Measurements from ENCODE around the gene UGT2B15. TPM values are rescaled to one million over a fixed set of nuclear protein-coding genes. Genes with fewer than 3 reads are reported as not detected.
"Not testable (repeated sequence)": the region's sequence is repeated elsewhere in the genome, so short reads cannot be mapped to it uniquely, and the experiment has no call there.

Gene UGT2B15
- polyA plus RNA-seq: 10 to 100 TPM in 2 of 4 donors, 1 to 10 TPM in 2; 2.5 to 94.3 (median 12.1) TPM
- long read RNA-seq, donor 1, partial matches to known transcripts: 0 of 1 reads
- long read RNA-seq, donor 1, other reads (novel, unspliced or antisense): 0 of 1 reads
- long read RNA-seq, donor 2, partial matches to known transcripts: 11 of 11 reads
- long read RNA-seq, donor 2, other reads (novel, unspliced or antisense): 0 of 11 reads
- long read RNA-seq, donor 3: 0 reads
- long read RNA-seq, donor 4: 0 reads
- long read RNA-seq, donor 5: 0 reads
- long read RNA-seq, donor 6: 0 reads
- long read RNA-seq, donor 7: 0 reads
- long read RNA-seq, donor 8: 0 reads
- long read RNA-seq, donor 9: 0 reads
- long read RNA-seq, donor 10, partial matches to known transcripts: 0 of 3 reads
- long read RNA-seq, donor 10, other reads (novel, unspliced or antisense): 0 of 3 reads

DNA sequence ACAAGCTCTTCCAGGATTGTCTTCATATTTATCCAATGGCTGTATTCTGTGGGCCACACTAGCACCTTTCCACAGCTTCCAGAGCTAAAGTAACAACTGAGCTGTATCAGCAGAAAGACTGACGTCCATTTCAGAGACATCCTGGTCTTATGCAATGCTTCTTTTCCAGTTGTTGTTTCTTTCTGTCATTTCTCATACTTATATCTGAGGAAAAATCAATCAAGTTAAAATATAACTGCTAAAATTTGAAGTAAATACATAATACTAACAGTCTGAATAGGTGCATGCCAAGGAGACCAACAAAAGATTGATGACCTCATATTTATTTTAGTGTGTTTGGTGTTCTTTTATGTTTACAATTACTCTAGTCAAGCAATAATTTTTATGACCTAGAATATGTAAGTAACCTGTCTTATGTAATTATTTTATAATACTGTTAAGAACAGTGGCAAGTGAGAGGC is at the start of gene UGT2B15:
Gene UGT2B15, minus strand, starts transcription at position 174 of the 461 bp plus-strand sequence. Its CDS starts 34 bp downstream, at position 140.
- FAIRE-seq: peak; percentile 19
- 27 to 48% (median 29%) methylated on average over 1 of the region's 1 CpG for WGBS, 3 donors
- H3K27me3 ChIP-seq (ENCODE audit: control insufficient read depth in 3 of 3, insufficient read depth in 3 of 3, low read length in 3 of 3); H3K27ac ChIP-seq (ENCODE audit: low read depth in 1 of 3, low read length in 2 of 3); H3K9me3 ChIP-seq (ENCODE audit: control insufficient read depth in 2 of 2, insufficient read depth in 1 of 2, low read depth in 1 of 2, low read length in 1 of 2); H3K4me3 ChIP-seq (ENCODE audit: low read depth in 1 of 3, low read length in 3 of 3); H3K36me3 ChIP-seq (ENCODE audit: control insufficient read depth in 3 of 3, insufficient read depth in 2 of 3, low read depth in 1 of 3, low read length in 3 of 3); H3K4me1 ChIP-seq (ENCODE audit: control insufficient read depth in 3 of 3, insufficient read depth in 2 of 3, low read depth in 1 of 3, low read length in 2 of 3): not testable (repeated sequence)
- peak; percentile 13 to 20 for DNase-seq

DNA sequence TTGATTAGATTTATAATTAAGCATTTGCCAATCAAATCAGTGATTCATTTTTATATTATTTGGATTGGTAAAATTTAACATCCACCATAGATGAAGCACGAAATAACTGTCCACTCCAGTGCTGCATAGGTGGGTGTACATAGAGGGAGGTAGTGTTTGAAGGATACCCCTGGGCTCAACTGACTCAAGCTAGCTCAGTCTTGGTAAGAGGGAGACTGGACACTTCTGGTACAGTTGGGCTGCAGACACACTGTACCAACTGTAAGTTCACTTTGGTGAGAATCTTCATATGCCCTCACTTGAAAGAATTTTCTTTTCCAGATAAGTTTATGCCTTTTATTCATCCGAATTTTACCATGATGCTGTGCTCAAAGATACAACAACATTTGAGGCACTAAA is 48.6 kb upstream of the UGT2B15 start:
- DNase-seq (no peak), FAIRE-seq (no peak)
- Histone ChIP-seq H3K27ac (ENCODE audit: low read depth in 1 of 3, low read length in 2 of 3) (no peak overlapping the region), H3K27me3 (ENCODE audit: control insufficient read depth in 3 of 3, insufficient read depth in 3 of 3, low read length in 3 of 3) (no peaks in the 10 kb centered on the region), H3K4me1 (ENCODE audit: control insufficient read depth in 3 of 3, insufficient read depth in 2 of 3, low read depth in 1 of 3, low read length in 2 of 3) (no peaks in the 10 kb centered on the region), H3K36me3 (ENCODE audit: control insufficient read depth in 3 of 3, insufficient read depth in 2 of 3, low read depth in 1 of 3, low read length in 3 of 3) (peaks cover 0 to 2% (median 0%) of the 10 kb centered on the region in 3 donors), H3K9me3 (ENCODE audit: control insufficient read depth in 2 of 2, insufficient read depth in 1 of 2, low read depth in 1 of 2, low read length in 1 of 2) (peaks cover 0 to 8% of the 10 kb centered on the region in 2 donors), H3K4me3 (ENCODE audit: low read depth in 1 of 3, low read length in 3 of 3) (no peak overlapping the region)
- 79 to 82% (median 82%) methylated on average over 2 of the region's 2 CpGs for WGBS, 3 donors

DNA sequence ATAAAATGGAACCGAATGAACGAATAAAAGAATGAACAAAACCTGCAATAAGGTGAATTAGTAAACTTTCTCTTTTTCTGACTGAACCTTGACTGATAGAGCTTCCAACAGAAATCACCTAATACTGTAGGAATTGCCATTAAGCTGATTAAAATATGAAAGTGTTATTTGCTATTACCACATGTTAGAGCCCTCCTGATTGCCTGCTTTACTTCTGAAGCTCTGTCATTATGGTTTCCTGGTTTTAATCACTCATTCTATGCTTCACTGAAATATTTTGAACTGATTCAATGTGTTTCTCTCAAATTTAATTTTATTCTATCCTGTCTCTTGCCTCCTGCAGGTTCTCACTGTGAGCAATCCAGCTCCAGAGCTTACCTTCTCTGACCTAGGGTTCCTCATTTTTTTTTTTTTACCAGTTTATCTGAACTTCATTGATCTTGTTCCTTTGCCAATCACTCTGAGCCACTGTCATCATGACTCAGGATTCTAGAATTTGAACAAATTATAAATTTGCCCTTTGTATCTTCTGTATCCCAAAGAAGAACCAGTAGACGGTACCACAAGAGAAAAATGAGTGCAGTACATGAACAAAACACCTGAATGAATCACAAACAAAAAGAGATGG is 48.1 kb upstream of the UGT2B15 start:
- FAIRE-seq (no peak), DNase-seq (no peak)
- H3K9me3 ChIP-seq (ENCODE audit: control insufficient read depth in 2 of 2, insufficient read depth in 1 of 2, low read depth in 1 of 2, low read length in 1 of 2): peaks cover 0 to 8% of the 10 kb centered on the region in 2 donors
- no peaks in the 10 kb centered on the region for H3K4me1 ChIP-seq (ENCODE audit: control insufficient read depth in 3 of 3, insufficient read depth in 2 of 3, low read depth in 1 of 3, low read length in 2 of 3)
- peaks cover 0 to 2% (median 0%) of the 10 kb centered on the region in 3 donors for H3K36me3 ChIP-seq (ENCODE audit: control insufficient read depth in 3 of 3, insufficient read depth in 2 of 3, low read depth in 1 of 3, low read length in 3 of 3)
- no peak overlapping the region for H3K27ac ChIP-seq (ENCODE audit: low read depth in 1 of 3, low read length in 2 of 3)
- no peaks in the 10 kb centered on the region for H3K27me3 ChIP-seq (ENCODE audit: control insufficient read depth in 3 of 3, insufficient read depth in 3 of 3, low read length in 3 of 3)
- no peak overlapping the region for H3K4me3 ChIP-seq (ENCODE audit: low read depth in 1 of 3, low read length in 3 of 3)
- 71 to 89% (median 78%) methylated on average over 3 of the region's 3 CpGs for WGBS, 3 donors

DNA sequence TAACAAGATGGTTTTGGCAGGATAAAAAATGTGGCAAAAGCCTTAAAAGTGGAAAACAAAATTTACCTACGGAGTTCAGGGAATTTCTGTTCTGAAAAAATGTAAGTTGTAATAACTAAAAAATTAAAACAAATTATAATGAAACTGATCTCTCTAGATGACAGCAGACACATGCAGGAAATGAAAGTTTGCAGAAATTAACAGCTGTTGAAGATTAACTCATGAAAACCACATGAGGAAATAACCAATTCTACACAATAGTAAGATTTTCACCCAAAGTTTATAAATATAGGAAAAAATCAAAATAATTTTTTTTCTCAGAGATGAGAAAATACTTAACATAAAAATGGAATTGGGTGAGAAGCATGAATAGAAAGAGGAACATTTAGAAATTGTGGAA is 47.5 kb upstream of the UGT2B15 start:
- peak; percentile 41 for FAIRE-seq

DNA sequence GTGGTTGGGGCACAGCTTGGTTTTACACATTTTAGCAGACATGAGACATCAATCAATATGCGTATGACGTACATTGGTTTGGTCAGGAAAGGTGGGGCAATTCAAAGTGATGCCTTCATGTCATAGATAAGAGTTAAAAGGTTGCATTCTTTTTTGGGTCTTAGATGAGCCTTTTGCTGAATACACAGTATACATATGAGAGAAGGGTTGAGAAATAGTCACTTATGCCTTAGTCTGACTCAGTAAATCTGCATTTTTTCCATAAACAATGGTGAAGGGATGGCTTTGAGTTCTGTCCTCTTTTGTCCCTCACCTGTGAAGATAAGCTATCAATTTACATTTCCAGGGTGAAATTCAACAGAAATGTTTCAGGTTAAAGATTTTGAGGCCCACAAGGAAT is 43.9 kb upstream of the UGT2B15 start:
- H3K27me3 ChIP-seq (ENCODE audit: control insufficient read depth in 3 of 3, insufficient read depth in 3 of 3, low read length in 3 of 3): no peaks in the 10 kb centered on the region
- no peak overlapping the region for H3K4me3 ChIP-seq (ENCODE audit: low read depth in 1 of 3, low read length in 3 of 3)
- DNase-seq (no peak), FAIRE-seq (no peak)
- WGBS, 3 donors: 70 to 92% (median 89%) methylated on average over 2 of the region's 2 CpGs
- no peaks in the 10 kb centered on the region for H3K9me3 ChIP-seq (ENCODE audit: control insufficient read depth in 2 of 2, insufficient read depth in 1 of 2, low read depth in 1 of 2, low read length in 1 of 2)
- H3K36me3 ChIP-seq (ENCODE audit: control insufficient read depth in 3 of 3, insufficient read depth in 2 of 3, low read depth in 1 of 3, low read length in 3 of 3): no peaks in the 10 kb centered on the region
- H3K27ac ChIP-seq (ENCODE audit: low read depth in 1 of 3, low read length in 2 of 3): no peak overlapping the region
- no peaks in the 10 kb centered on the region for H3K4me1 ChIP-seq (ENCODE audit: control insufficient read depth in 3 of 3, insufficient read depth in 2 of 3, low read depth in 1 of 3, low read length in 2 of 3)

More for the DNA sequence above, 47.5 kb upstream of the UGT2B15 start:
- peaks cover 0 to 2% (median 0%) of the 10 kb centered on the region in 3 donors for H3K36me3 ChIP-seq (ENCODE audit: control insufficient read depth in 3 of 3, insufficient read depth in 2 of 3, low read depth in 1 of 3, low read length in 3 of 3)
- H3K9me3 ChIP-seq (ENCODE audit: control insufficient read depth in 2 of 2, insufficient read depth in 1 of 2, low read depth in 1 of 2, low read length in 1 of 2): peaks cover 0 to 8% of the 10 kb centered on the region in 2 donors
- H3K4me1 ChIP-seq (ENCODE audit: control insufficient read depth in 3 of 3, insufficient read depth in 2 of 3, low read depth in 1 of 3, low read length in 2 of 3): no peaks in the 10 kb centered on the region
- DNase-seq: no peak
- H3K4me3 ChIP-seq (ENCODE audit: low read depth in 1 of 3, low read length in 3 of 3): no peak overlapping the region
- 72 to 93% (median 78%) methylated on average over 1 of the region's 1 CpG for WGBS, 3 donors
- H3K27me3 ChIP-seq (ENCODE audit: control insufficient read depth in 3 of 3, insufficient read depth in 3 of 3, low read length in 3 of 3): no peaks in the 10 kb centered on the region
- H3K27ac ChIP-seq (ENCODE audit: low read depth in 1 of 3, low read length in 2 of 3): no peak overlapping the region

DNA sequence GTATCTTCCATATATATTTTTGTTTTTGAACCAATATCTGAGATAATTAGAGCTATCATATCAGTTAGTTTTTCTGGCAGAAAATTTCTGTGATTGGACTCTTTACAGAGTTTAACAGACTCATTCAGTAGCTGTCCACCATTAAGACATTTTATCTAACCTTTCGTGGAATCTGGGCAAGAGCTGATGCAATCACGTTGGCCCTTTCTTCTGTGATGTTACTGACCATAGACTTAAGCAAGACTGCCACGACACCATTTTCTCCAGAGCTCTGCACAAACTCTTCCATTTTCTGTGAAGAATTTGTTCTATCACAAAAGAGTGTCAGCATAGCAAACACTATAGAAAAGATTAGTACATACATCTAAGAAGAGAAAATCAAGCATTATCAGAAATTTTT is 41.8 kb upstream of the UGT2B15 start:
- no peaks in the 10 kb centered on the region for H3K9me3 ChIP-seq (ENCODE audit: control insufficient read depth in 2 of 2, insufficient read depth in 1 of 2, low read depth in 1 of 2, low read length in 1 of 2)
- no peak overlapping the region for H3K4me3 ChIP-seq (ENCODE audit: low read depth in 1 of 3, low read length in 3 of 3)
- 82 to 92% (median 88%) methylated on average over 3 of the region's 3 CpGs for WGBS, 3 donors
- no peaks in the 10 kb centered on the region for H3K4me1 ChIP-seq (ENCODE audit: control insufficient read depth in 3 of 3, insufficient read depth in 2 of 3, low read depth in 1 of 3, low read length in 2 of 3)
- H3K36me3 ChIP-seq (ENCODE audit: control insufficient read depth in 3 of 3, insufficient read depth in 2 of 3, low read depth in 1 of 3, low read length in 3 of 3): no peaks in the 10 kb centered on the region
- DNase-seq (no peak), FAIRE-seq (no peak)
- H3K27ac ChIP-seq (ENCODE audit: low read depth in 1 of 3, low read length in 2 of 3): no peak overlapping the region
- H3K27me3 ChIP-seq (ENCODE audit: control insufficient read depth in 3 of 3, insufficient read depth in 3 of 3, low read length in 3 of 3): no peaks in the 10 kb centered on the region

DNA sequence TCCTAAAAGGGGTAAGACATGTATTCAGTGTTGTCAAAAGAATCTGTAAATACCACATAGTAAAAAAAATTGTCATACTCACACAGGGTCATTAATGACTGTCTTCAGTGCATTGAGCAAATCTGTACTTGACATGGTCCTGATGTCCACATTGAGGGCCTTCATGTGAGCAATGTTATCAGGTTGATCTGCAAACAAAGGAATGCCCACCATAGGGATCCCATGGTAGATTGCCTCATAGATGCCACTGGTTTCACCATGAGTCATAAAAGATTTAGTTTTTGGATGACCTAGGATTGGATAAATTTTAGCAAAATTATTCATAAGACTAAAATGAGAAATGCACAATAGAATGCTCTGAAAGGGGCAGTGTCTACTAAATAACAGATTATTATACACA is 38.1 kb upstream of the UGT2B15 start:
- DNase-seq: no peak
- H3K27me3 ChIP-seq (ENCODE audit: control insufficient read depth in 3 of 3, insufficient read depth in 3 of 3, low read length in 3 of 3): no peaks in the 10 kb centered on the region
- H3K4me1 ChIP-seq (ENCODE audit: control insufficient read depth in 3 of 3, insufficient read depth in 2 of 3, low read depth in 1 of 3, low read length in 2 of 3): no peaks in the 10 kb centered on the region
- peaks cover 0 to under 1% of the 10 kb centered on the region in 2 donors for H3K9me3 ChIP-seq (ENCODE audit: control insufficient read depth in 2 of 2, insufficient read depth in 1 of 2, low read depth in 1 of 2, low read length in 1 of 2)
- no peaks in the 10 kb centered on the region for H3K36me3 ChIP-seq (ENCODE audit: control insufficient read depth in 3 of 3, insufficient read depth in 2 of 3, low read depth in 1 of 3, low read length in 3 of 3)
- no peak overlapping the region for H3K27ac ChIP-seq (ENCODE audit: low read depth in 1 of 3, low read length in 2 of 3)
- H3K4me3 ChIP-seq (ENCODE audit: low read depth in 1 of 3, low read length in 3 of 3): no peak overlapping the region
- no peak for FAIRE-seq

DNA sequence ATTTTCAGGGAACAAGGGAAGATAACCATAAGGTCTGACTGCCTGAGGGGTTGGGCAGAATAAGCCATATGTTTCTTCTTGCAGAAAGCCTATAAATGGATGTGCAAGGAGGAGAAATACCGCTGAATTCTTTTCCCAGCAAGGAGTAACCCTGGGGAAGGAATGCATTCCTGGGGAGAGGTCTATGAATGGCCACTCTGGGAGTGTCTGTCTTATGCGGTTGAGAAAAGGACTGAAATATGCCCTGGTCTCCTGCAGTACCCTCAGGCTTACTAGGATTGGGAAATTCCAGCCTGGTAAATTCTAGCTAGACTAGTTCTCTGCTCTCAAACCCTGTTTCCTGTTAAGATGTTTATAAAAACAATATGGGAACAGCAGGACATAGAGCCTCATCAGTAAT is 32.7 kb upstream of the UGT2B15 start:
- not testable (repeated sequence) for H3K4me1 ChIP-seq (ENCODE audit: control insufficient read depth in 3 of 3, insufficient read depth in 2 of 3, low read depth in 1 of 3, low read length in 2 of 3); H3K27ac ChIP-seq (ENCODE audit: low read depth in 1 of 3, low read length in 2 of 3); H3K9me3 ChIP-seq (ENCODE audit: control insufficient read depth in 2 of 2, insufficient read depth in 1 of 2, low read depth in 1 of 2, low read length in 1 of 2); DNase-seq; FAIRE-seq; H3K4me3 ChIP-seq (ENCODE audit: low read depth in 1 of 3, low read length in 3 of 3); H3K36me3 ChIP-seq (ENCODE audit: control insufficient read depth in 3 of 3, insufficient read depth in 2 of 3, low read depth in 1 of 3, low read length in 3 of 3); H3K27me3 ChIP-seq (ENCODE audit: control insufficient read depth in 3 of 3, insufficient read depth in 3 of 3, low read length in 3 of 3)
- 85 to 96% (median 90%) methylated on average over 2 of the region's 2 CpGs for WGBS, 3 donors

All from small intestine (tissue), 16 donors.